GDM1 (cell line): ENCODE measurements around the gene METTL15.
A peak's percentile ranks its signal among the peaks of the same experiment; 100 is the strongest.
"Not testable (repeated sequence)": the region's sequence is repeated elsewhere in the genome, so short reads cannot be mapped to it uniquely, and the experiment has no call there.

Experiments
- DNase-seq: peaks from one replicate; lab custom pipeline; 2025; lab: John Stamatoyannopoulos, UW

Gene METTL15

DNA sequence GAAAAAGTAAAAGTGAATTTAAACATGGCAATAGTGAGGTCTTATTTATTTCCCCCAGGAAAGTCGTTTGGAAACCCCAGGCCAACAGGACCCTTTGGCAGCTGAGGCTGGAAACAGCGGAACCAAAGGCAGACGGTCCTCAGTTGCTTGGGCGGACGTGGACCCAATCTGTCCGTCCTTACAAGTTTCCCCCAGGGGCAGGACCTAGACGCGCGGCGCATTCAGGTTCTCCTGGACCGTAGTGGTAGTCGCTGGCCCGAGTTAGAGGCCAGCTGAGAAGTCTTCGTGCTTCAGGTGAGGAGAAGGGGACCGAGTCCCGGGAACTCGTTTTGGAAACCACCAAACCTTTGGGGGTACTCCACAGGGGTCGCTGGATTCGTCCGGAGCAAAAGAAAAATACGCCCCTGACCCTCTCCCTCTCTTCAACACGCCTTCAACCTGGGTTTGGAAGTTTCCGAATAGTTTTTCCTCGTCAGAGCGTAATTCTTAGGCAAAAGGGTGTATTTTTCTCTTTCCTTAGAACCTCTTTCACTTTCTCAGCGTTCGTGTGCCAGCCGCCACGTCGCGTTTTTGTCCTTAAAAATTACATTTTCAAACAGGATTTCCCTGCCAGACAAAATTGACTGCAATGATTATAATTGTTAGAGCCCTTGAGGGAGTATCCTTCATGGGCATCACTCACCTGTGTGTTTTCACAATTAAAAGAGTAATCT lies 2.1 kb downstream of the METTL15 start:
- DNase-seq = peak; percentile 59

DNA sequence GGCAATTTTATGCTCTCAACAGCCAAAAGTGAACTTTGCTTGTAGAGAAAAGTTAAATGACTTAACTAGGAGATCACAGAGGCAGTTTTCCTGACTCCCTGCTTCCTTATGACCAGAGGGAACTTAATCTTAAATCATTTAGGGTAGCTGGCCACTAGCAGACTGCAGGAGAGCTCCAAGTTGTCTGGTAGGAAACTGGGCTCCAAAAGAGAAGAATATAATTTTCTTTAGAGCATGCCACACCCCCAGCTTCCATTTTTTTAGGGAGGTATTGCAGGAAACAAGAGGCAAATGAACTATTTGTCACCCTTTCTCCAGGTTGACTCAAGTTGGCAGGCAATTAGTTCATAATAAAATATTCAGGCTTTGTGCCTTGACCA lies 2.6 kb downstream of the METTL15 start:
- DNase-seq = no peak

DNA sequence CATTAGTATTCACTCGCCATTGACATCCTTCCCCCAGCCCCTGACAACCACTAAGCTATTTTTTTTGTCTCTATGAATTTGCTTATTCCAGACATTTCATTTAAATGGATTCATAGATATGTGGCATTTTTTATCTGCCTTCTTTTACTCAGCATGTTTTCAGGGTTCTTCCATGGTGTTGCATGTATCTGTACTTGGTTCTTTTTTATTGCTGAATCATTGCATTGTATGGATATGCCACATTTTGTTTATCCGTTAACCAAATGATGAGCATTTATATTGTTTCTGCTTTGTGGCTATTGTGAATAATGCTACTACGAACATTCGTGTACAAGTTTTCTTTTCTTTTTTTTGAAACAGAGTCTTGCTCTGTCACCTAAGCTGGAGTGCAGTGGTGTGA lies 5.9 kb downstream of the METTL15 start:
- DNase-seq = no peak

DNA sequence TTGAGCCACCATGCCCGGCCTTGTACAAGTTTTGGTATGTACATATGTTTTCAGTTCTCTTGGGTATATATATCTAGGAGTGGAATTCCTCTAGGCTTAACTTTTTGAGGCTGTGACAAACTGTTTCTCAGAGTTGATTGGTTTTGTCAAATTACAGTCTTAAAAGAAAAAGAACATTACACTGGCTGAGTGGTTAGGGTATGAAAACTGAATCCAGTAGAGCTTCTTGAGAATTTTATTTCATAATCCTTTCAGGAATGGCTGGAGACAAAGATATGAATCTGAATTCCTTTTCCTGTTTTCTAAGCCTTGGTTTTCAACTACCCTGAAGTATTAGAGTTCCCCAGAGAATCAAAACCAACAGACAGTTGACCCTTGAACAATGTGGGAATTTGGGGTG lies 6.5 kb downstream of the METTL15 start:
- DNase-seq = no peak

DNA sequence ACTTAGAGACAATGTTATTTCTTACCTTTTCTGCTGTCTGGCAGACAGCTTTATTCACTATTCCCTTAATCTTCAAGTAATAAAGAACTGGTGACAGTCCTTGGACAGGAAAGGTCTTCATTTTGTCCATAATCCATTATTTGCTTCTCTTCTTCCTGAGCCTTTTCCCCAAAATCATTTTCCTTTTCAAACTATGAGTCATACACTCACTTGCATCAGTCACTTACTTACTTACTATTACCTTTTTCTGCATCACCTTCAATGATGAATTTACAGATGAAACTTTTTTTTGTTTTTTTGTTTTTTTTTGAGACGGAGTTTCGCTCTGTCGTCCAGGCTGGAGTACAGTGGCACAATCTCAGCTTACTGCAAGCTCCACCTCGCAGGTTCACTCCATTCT lies 9.5 kb downstream of the METTL15 start:
- no peak for DNase-seq

- DNase-seq = no peak
Measured at GRCh38 chr11:28123151-28123581, 15.0 kb downstream of the METTL15 start.

DNA sequence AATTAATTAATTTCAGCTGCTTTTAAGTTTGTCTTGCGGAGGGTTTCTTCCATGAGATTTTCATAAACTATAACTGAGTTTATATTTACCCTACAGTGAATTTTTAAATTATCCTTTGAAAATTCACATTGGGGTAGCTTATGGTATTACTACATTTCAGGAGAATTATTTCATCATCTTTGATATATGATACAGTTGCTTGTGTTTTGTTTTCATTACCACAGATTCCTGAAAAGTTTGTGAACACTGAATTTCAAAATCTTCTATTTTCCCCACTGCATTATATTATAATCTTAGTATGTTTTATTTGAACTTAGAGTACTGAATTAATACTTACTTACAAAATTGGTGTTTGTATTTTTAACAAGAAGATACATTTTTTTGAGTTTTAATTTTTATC lies 24.4 kb downstream of the METTL15 start:
- no peak for DNase-seq

GRCh38 chr11:28133146-28133545 lies 25.0 kb downstream of the METTL15 start:
- no peak for DNase-seq

- not testable (repeated sequence) for DNase-seq
Measured at GRCh38 chr11:28136157-28136556, 28.0 kb downstream of the METTL15 start.

DNA sequence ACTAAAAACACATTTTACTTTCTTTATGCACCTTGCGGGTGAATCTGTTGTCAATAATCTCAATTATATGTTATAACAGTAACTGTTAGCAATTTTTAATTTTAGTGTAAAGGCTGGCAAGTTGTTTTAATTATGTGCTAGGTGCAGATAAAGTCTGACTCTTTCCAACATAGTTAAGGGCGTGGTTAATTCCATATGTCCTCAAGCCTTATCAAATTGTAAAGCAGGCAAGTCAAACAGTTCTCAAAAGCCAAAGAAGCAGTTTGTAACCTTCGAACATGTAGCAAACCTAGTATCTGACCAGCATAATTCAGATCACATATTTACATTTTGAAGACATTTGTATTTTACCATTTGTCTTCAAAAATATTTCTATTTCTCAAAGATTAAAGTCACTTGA lies 29.2 kb downstream of the METTL15 start:
- no peak for DNase-seq

- no peak for DNase-seq
Measured at GRCh38 chr11:28137832-28138231, 29.6 kb downstream of the METTL15 start.

GRCh38 chr11:28139841-28140415 lies 31.7 kb downstream of the METTL15 start:
- no peak for DNase-seq

DNA sequence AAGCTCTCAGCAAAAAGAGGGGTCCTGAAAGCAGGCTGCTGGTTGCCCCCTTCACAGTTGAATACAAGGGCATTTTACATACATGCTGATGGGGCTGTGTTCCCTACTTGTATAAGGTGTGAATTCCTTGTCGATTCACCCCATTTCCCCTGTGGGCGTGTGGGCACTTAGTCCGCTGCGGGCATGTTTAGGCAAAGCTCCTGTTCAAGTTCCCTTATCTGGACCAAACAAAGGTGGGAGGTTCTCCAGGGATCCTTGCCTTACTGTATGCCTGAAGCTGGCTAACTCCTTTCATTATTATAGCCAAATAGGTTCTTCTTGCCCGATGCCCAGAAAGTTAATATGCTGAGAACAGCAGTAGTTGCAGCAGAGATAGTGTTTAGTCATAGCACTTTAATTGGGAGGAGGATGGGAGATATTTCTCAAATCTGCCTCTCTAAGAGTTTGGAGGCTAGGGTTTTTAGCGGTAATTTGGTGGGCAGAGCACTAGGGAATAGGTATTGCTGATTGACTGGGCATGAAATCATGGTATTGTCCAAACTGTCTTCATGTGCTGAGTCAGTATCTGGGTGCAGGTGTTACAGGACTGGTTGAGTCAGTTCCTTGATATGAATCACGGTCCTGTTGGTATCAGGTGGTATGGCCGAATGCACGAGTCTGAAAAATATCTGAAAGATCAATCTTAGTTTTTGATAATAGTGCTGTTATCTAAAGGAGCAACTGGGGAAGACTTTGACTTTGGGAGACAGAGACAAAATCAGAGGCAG lies 32.7 kb downstream of the METTL15 start:
- DNase-seq = no peak

DNA sequence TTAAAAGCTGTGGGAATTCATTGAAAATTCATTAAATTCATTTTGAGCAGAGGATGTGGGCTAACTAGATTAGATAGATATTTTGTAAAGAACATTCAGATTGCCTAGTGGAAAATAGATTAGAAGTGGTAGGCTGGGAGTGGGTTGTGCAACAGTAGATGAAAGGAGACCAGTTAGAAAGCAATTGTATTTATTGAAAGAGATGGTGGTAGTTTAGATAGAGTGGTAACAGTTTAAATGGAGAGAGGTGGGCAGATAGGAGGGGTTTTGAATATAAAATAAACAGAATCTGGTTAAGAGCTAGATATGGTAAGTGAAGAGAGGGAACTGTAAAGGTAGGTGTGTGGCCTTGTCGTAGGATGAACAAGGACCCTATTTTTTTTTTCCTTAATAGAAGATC lies 34.5 kb downstream of the METTL15 start:
- DNase-seq = no peak

- no peak for DNase-seq
Measured at GRCh38 chr11:28144808-28145207, 36.6 kb downstream of the METTL15 start.

DNA sequence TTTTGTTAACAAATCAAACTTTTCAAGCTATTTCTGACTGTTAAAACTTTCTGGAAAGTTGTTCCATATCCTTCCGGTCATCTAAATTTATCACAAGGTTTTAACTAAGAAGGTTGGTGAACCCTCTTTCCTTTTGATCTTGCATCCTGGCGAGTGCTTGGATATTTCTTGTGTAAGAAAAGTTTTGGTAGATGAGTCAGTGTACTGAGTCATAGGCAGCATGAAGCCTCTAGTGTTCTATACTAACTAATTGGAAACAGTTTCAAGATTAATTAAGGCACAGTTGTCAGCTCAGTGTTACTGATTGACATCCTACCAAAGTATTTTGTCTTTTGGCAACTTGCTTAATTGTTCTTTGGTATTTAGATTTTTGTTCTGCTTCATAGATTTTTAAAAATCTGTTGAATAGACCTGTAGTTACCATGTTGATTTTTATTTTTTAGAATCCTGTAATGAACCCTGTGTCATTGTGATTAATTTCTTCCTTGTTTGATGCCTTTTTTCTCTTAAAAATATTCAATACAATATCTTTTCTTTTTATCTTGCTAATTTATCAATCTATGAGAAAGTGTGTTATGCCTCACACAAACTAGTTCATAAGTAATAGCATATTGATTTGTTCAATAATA lies 38.0 kb downstream of the METTL15 start:
- no peak for DNase-seq

DNA sequence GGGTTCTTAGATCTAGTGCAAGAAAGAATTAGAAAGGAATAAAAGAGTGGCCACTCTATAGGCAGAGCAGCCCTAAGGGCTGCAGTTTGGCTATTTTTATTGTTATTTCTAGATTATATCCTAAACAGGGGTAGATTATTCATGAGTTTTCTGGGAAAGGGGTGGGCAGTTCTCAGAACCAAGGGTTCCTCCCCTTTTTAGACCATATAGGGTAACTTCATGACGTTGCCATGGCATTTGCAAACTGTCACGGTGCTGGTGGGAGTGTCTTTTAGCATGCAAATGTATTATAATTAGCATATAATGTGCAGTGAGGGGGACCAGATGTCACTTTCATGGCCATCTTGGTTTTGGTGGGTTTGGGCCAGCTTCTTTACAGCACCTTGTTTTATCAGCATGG lies 44.6 kb downstream of the METTL15 start:
- DNase-seq = no peak

DNA sequence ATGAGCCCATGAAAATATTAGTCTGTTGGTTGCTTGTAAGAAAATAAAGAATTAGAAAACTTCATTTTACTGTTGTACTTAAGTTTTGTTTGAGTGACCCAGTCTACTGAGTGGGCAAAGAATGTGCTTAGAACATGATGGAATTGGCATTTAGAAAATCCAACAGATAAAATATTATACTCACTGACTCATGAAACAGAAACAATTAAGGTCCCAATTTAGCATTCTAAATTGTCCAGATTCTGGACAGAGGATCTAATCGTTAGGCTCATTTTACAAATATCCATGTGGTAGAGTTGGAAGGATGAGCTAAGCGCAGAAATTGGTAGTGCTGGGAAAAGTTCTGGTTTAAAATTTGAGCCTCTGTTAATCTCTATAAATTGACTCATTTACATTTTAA lies 45.4 kb downstream of the METTL15 start:
- DNase-seq = no peak

DNA sequence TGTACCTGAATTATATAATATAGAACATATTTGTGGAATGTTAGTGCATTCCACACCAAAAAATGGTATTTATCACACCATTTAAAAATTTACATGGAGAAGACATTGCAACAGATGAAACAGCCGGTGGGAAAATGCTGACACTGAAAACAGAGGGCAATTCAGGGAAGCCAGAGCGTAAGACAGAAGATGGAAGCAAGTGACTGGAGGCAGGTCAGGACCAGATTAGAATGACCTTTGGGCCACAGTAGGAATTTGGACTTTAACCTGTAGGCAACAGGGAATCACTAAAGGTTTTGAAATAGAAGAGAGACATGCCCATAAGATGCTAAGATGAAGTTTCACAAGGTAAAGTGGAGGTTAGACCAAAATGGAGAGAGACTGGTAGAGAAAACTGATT lies 60.5 kb downstream of the METTL15 start:
- DNase-seq = no peak

GRCh38 chr11:28169816-28170215 lies 61.6 kb downstream of the METTL15 start:
- DNase-seq = no peak

- DNase-seq = no peak
Measured at GRCh38 chr11:28170759-28171158, 62.6 kb downstream of the METTL15 start.

DNA sequence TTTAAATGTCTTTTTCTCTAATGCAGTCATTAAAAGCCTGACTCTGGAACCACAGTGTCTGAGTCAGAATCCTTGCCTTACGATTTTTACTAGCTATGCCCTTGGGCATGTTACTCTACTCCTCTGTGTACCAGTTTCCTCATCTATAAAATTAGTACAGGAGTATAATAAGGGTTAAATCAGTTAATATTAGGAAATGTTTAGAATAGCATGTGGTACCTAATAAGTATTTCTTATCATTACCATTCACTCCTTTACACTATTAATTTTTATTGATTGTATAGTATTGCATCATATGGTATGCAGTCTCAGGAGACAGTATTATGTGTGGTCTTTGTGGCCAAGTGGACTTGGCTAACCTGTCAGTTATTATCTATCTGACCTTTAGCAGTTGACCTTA lies 68.2 kb downstream of the METTL15 start:
- no peak for DNase-seq

DNA sequence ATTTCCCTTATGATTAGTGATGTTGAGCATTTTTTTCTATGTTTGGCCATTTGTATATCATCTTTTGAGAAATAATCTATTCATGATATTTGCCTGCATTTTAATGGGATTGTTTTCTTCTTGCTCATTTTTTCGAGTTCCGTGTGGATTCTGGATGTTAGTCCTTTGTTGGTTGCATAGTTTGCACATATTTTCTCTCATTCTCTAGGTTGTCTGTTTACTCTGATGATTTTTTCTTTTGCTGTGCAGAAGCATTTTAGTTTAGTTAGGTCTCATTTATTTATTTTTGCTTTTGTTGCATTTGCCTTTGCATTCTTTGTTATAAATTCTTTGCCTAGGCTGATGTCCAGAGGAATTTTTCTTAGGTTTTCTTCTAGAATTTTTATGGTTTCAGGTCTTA lies 87.3 kb downstream of the METTL15 start:
- DNase-seq = no peak
